MM.1S (cell line): Measurements from ENCODE around the gene ITPR1.

Source experiments
- CTCF ChIP-seq: fragments of 300-600 bp; sonication (generic); IDR thresholded peaks from 2 replicates; pipeline ENCODE4 v1.5.1; 2016; ENCODE audit warnings: antibody characterized with exemption, low read length, mixed read lengths
- EZH2 ChIP-seq: fragments of 300-600 bp; sonication (generic); optimal IDR thresholded peaks from 2 replicates; pipeline ENCODE3; 2017; ENCODE audit warnings: low read depth, mild to moderate bottlenecking, antibody characterized with exemption, low read length, mixed read lengths
- EZH2phosphoT487 ChIP-seq: fragments of 300-600 bp; sonication (generic); IDR thresholded peaks from 2 replicates; pipeline ENCODE4 v1.6.1; 2018; ENCODE audit warnings: antibody characterized with exemption, low read length

DNA sequence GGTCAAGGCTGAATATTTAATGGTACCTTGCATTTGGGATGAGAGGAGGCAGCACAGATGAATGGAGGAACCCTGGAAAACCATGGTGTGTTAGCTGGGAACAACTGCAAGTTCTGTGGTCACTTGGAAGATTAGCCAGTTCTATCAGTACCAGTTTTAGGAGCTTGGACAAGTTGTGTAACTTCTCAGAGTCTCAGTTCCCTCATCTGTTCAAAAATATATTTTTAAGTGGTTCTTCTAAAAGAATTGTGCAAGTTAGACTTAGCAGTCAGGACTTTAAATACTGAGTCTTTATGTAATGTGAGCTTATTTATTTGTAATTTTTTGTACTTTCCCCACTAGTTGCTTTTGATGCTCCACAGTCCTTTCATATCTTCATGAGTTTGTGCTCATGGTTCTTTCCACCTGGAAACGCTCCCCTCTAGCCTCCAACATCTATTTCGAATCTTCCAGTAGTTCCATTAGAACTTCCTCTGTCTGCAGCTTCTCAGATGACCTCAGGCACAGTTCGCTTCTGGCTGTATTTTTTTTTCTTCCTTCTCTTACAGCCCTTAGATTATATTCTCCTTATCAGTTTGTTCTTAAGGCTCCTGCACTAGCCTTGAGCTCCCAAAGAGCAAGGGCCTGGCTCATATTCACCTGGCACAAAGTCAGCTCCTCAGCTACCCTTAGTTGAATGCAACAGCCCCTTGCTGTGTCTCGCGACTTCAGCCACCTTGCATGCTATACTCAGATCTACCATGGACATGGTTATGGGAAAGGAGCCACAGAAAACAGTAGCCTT, 27.1 kb downstream of the ITPR1 start:
- TF ChIP-seq CTCF (no peak), EZH2phosphoT487 (no peak), EZH2 (no peak)
